Fibroblast of skin of right biceps (primary cell): ENCODE results near the gene CYTL1.

Experiments used
- DNase-seq: peaks from one replicate; pipeline ENCODE4 v3.0.0-alpha.2; 2013

CYTL1 gene

GRCh38 chr4:4995103-4995907 is 24.0 kb downstream of the CYTL1 start:
- DNase-seq = peak; percentile 62

- no peak for DNase-seq
Observed at GRCh38 chr4:4994312-4995097, 24.8 kb downstream of the CYTL1 start.

GRCh38 chr4:4992833-4993232 is 26.4 kb downstream of the CYTL1 start:
- DNase-seq = no peak

GRCh38 chr4:4991541-4992099 is 27.6 kb downstream of the CYTL1 start:
- DNase-seq = no peak

- DNase-seq = peak; percentile 73
Observed at GRCh38 chr4:4990857-4991540, 28.3 kb downstream of the CYTL1 start.

GRCh38 chr4:4990329-4990728 is 28.9 kb downstream of the CYTL1 start:
- DNase-seq = no peak

- no peak for DNase-seq
Observed at GRCh38 chr4:4989083-4989622, 30.1 kb downstream of the CYTL1 start.

GRCh38 chr4:4987656-4988055 is 31.6 kb downstream of the CYTL1 start:
- DNase-seq = no peak

- DNase-seq = no peak
Observed at GRCh38 chr4:4986841-4987240, 32.4 kb downstream of the CYTL1 start.

- DNase-seq = no peak
Observed at GRCh38 chr4:4985844-4986243, 33.4 kb downstream of the CYTL1 start.

- DNase-seq = no peak
Observed at GRCh38 chr4:4985036-4985435, 34.2 kb downstream of the CYTL1 start.

GRCh38 chr4:4984186-4984585 is 35.1 kb downstream of the CYTL1 start:
- DNase-seq = no peak

GRCh38 chr4:4981827-4982226 is 37.4 kb downstream of the CYTL1 start:
- DNase-seq = no peak

GRCh38 chr4:4981427-4981826 is 37.8 kb downstream of the CYTL1 start:
- DNase-seq = no peak

- no peak for DNase-seq
Observed at GRCh38 chr4:4980621-4981230, 38.5 kb downstream of the CYTL1 start.

GRCh38 chr4:4979971-4980370 is 39.3 kb downstream of the CYTL1 start:
- no peak for DNase-seq

GRCh38 chr4:4974727-4975126 is 44.5 kb downstream of the CYTL1 start:
- DNase-seq = no peak

- DNase-seq = no peak
Observed at GRCh38 chr4:4971796-4972195, 47.5 kb downstream of the CYTL1 start.

GRCh38 chr4:4969298-4969697 is 50.0 kb downstream of the CYTL1 start:
- no peak for DNase-seq

GRCh38 chr4:4968161-4968725 is 51.0 kb downstream of the CYTL1 start:
- DNase-seq = no peak
